Mucosa of descending colon (tissue), 3 donors: ENCODE results near the gene PRPS1. TPM values are rescaled to one million over a fixed set of nuclear protein-coding genes. Genes with fewer than 3 reads are reported as not detected.
"Not testable (repeated sequence)": the region's sequence is repeated elsewhere in the genome, so short reads cannot be mapped to it uniquely, and the experiment has no call there.

Source experiments
- ATAC-seq: fragments of 200-7000 bp; cut with Tn5 transposase; one replicate; pipeline ENCODE4 v1.9.1; 2020; ENCODE audit warnings: mild to moderate bottlenecking, moderate library complexity
- DNase-seq, 3 donors: peaks; one replicate each; pipeline ENCODE4 v3.0.0-alpha.2; 2020
- H3K36me3 ChIP-seq: fragments of 200-600 bp; one replicate; pipeline ENCODE4 v1.8.0; 2021; ENCODE audit warnings: low read depth, mild to moderate bottlenecking
- H3K4me1 ChIP-seq: fragments of 200-600 bp; one replicate; pipeline ENCODE4 v1.8.0; 2021; ENCODE audit warnings: low read depth, mild to moderate bottlenecking
- H3K4me3 ChIP-seq: fragments of 200-600 bp; one replicate; pipeline ENCODE4 v1.8.0; 2021; ENCODE audit warnings: mild to moderate bottlenecking
- H3K9me3 ChIP-seq: fragments of 200-600 bp; one replicate; pipeline ENCODE4 v1.8.0; 2021; ENCODE audit warnings: mild to moderate bottlenecking
- CTCF ChIP-seq: fragments of 200-600 bp; IDR thresholded peaks from one replicate; pipeline ENCODE4 v1.8.0; 2022; ENCODE audit warnings: antibody characterized with exemption, mild to moderate bottlenecking
- intact Hi-C, 2 donors: fragments of 100-400 bp; cut with DNase I in 1 of 2; cut with micrococcal nuclease in 1 of 2; formaldehyde crosslinking; loops; one replicate each; pipeline versions ENCODE4 v1.11.0 to v1.11.1; 2022; cut with DNase I, micrococcal nuclease
- total RNA-seq, 3 donors: library from RNA; stranded (reverse); fragmentation: NEBNext Ultra II Directional in 2 of 3; extraction: Animal tissue kit (Norgen Biotek cat#: 25700) in 2 of 3; gene quantifications; one replicate each; pipeline versions ENCODE4 v1.2.1 to v1.2.4, GENCODE V29; 2021 to 2023
- donor health status: DM: no; HTN: no; CAD: no; lungs with moderate emphysema.
- donor health status: DM: no; HTN: no; CAD: no.
- donor health status: DM: no; HTN: yes; CAD: no.

The PRPS1 gene
- total RNA-seq, 3 donors from 2014 or later, result 10.5 to 18.0 (median 16.2) TPM

GRCh38 chrX:107684956-107685385 is 56.7 kb downstream of the PRPS1 start:
- no peak overlapping the region for H3K4me3 ChIP-seq

GRCh38 chrX:107685586-107685985 is 57.3 kb downstream of the PRPS1 start:
- H3K9me3 ChIP-seq, intact Hi-C loops, H3K4me1 ChIP-seq, DNase-seq, H3K4me3 ChIP-seq, H3K36me3 ChIP-seq, ATAC-seq: not testable (repeated sequence)

More at GRCh38 chrX:107684956-107685385, 56.7 kb downstream of the PRPS1 start:
- intact Hi-C loops, result no loop called here
- no peaks in the 10 kb centered on the region for H3K36me3 ChIP-seq
- no peak for TF ChIP-seq CTCF
- peak; percentile 68 to 85 (median 81) for DNase-seq
- H3K4me1 ChIP-seq, result peaks cover 4% of the 10 kb centered on the region
- ATAC-seq, result peak; percentile 93
- no peaks in the 10 kb centered on the region for H3K9me3 ChIP-seq

DNA sequence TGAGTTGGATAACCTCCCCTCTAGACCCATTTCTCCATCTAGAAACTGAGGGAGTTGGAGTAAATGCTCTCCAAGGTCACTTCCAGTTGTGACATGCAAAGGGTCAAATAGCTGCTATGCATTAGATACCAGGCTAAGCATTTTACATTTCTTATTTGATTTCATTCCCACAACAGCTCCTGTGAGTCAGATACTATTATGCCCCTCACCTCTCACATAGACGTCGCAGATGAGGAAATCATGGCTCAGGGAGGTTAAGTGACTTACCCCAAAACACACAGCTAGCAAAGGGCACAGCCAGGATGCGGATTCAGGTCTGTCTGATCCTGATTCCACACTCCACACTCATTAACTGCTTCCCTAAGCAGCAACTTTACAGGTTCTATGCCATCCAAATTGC is 57.7 kb downstream of the PRPS1 start:
- no peak for ATAC-seq
- intact Hi-C loops, result no loop called here
- H3K4me1 ChIP-seq, result peaks cover 4% of the 10 kb centered on the region

GRCh38 chrX:107686792-107687191 is 58.5 kb downstream of the PRPS1 start:
- Histone ChIP-seq H3K4me1 (peaks cover 4% of the 10 kb centered on the region), H3K36me3 (no peaks in the 10 kb centered on the region), H3K9me3 (no peaks in the 10 kb centered on the region), H3K4me3 (no peak overlapping the region)
- intact Hi-C loops, result no loop called here
- DNase-seq (no peak), ATAC-seq (no peak)
- no peak for TF ChIP-seq CTCF

More for the DNA sequence above, 57.7 kb downstream of the PRPS1 start:
- Histone ChIP-seq H3K36me3 (no peaks in the 10 kb centered on the region), H3K4me3 (no peak overlapping the region), H3K9me3 (no peaks in the 10 kb centered on the region)
- no peak for DNase-seq
- TF ChIP-seq CTCF, result no peak

GRCh38 chrX:107687445-107687844 is 59.1 kb downstream of the PRPS1 start:
- H3K4me3 ChIP-seq, result no peak overlapping the region
- peaks cover 4% of the 10 kb centered on the region for H3K4me1 ChIP-seq
- ATAC-seq, result no peak
- no peaks in the 10 kb centered on the region for H3K36me3 ChIP-seq
- TF ChIP-seq CTCF, result no peak
- H3K9me3 ChIP-seq, result no peaks in the 10 kb centered on the region
- DNase-seq, result no peak
- intact Hi-C loops, result no loop called here

GRCh38 chrX:107691024-107691448 is 62.7 kb downstream of the PRPS1 start:
- peak; percentile 25 for ATAC-seq
- intact Hi-C loops, result no loop called here

More at GRCh38 chrX:107691024-107691448, 62.7 kb downstream of the PRPS1 start:
- DNase-seq, result no peak
- Histone ChIP-seq H3K4me3 (no peak overlapping the region), H3K36me3 (no peaks in the 10 kb centered on the region), H3K9me3 (no peaks in the 10 kb centered on the region), H3K4me1 (no peaks in the 10 kb centered on the region)
- TF ChIP-seq CTCF, result no peak
